Upper lobe of right lung (tissue), 1 donor: ENCODE data around the gene KATNB1. TPM values are rescaled to one million over a fixed set of nuclear protein-coding genes. Genes with fewer than 3 reads are reported as not detected.
"Not testable (repeated sequence)": the region's sequence is repeated elsewhere in the genome, so short reads cannot be mapped to it uniquely, and the experiment has no call there.

Source experiments
- ATAC-seq: fragments of 200-7000 bp; cut with Tn5 transposase; one replicate; pipeline ENCODE4 v1.9.1; 2020; ENCODE audit warnings: mild to moderate bottlenecking, moderate library complexity
- DNase-seq: peaks from one replicate; pipeline ENCODE4 v3.0.0-alpha.2; 2020
- H3K27ac ChIP-seq: fragments of 200-600 bp; one replicate; pipeline ENCODE4 v1.8.0; 2022
- H3K27me3 ChIP-seq: fragments of 200-600 bp; one replicate; pipeline ENCODE4 v1.8.0; 2022; ENCODE audit warnings: mild to moderate bottlenecking
- H3K36me3 ChIP-seq: fragments of 200-600 bp; one replicate; pipeline ENCODE4 v1.8.0; 2022
- H3K4me1 ChIP-seq: fragments of 200-600 bp; one replicate; pipeline ENCODE4 v1.8.0; 2022
- H3K4me3 ChIP-seq: fragments of 200-600 bp; one replicate; pipeline ENCODE4 v1.8.0; 2022; ENCODE audit warnings: mild to moderate bottlenecking
- H3K9me3 ChIP-seq: fragments of 200-600 bp; one replicate; pipeline ENCODE4 v1.8.0; 2022
- CTCF ChIP-seq: fragments of 200-600 bp; IDR thresholded peaks from one replicate; pipeline ENCODE4 v1.8.0; 2022; ENCODE audit warnings: antibody characterized with exemption
- intact Hi-C: fragments of 100-400 bp; cut with DNase I; formaldehyde crosslinking; loops from one replicate; pipeline ENCODE4 v1.11.0; 2022
- total RNA-seq: library from RNA; stranded (reverse); fragmentation: NEBNext Ultra II Directional; extraction: Animal tissue kit (Norgen Biotek cat#: 25700); gene quantifications from one replicate; pipeline ENCODE4 v1.2.1, GENCODE V29; 2021
- donor health status: DM: no; HTN: yes; CAD: no; lungs with severe emphysema.

The KATNB1 gene
- total RNA-seq, 1 donor from 2014 or later: 16.6 TPM

- intact Hi-C loops: no loop called here
- no peak for DNase-seq
- no peak for ATAC-seq
- Histone ChIP-seq H3K27me3 (no peaks in the 10 kb centered on the region), H3K27ac (no peak overlapping the region), H3K36me3 (peaks cover 5% of the 10 kb centered on the region), H3K4me1 (no peaks in the 10 kb centered on the region), H3K9me3 (no peaks in the 10 kb centered on the region), H3K4me3 (no peak overlapping the region)
- TF ChIP-seq CTCF: no peak
Measured at GRCh38 chr16:57744642-57744903, 9.0 kb downstream of the KATNB1 start.

- no peaks in the 10 kb centered on the region for H3K4me1 ChIP-seq
- intact Hi-C loops: no loop called here
- no peak for ATAC-seq
Measured at GRCh38 chr16:57745768-57746167, 10.2 kb downstream of the KATNB1 start.

GRCh38 chr16:57746316-57746715 is 10.7 kb downstream of the KATNB1 start:
- H3K36me3 ChIP-seq, H3K9me3 ChIP-seq, H3K4me1 ChIP-seq, H3K4me3 ChIP-seq, intact Hi-C loops, ATAC-seq, H3K27ac ChIP-seq, H3K27me3 ChIP-seq, DNase-seq: not testable (repeated sequence)

More at GRCh38 chr16:57745768-57746167, 10.2 kb downstream of the KATNB1 start:
- Histone ChIP-seq H3K9me3 (no peaks in the 10 kb centered on the region), H3K4me3 (no peak overlapping the region), H3K27ac (no peak overlapping the region), H3K36me3 (peaks cover 5% of the 10 kb centered on the region), H3K27me3 (no peaks in the 10 kb centered on the region)
- TF ChIP-seq CTCF: no peak
- DNase-seq: no peak

GRCh38 chr16:57747091-57747490 is 11.5 kb downstream of the KATNB1 start:
- no peak for DNase-seq
- ATAC-seq: no peak
- no peak overlapping the region for H3K4me3 ChIP-seq
- H3K36me3 ChIP-seq: peaks cover 12% of the 10 kb centered on the region
- no peaks in the 10 kb centered on the region for H3K27me3 ChIP-seq
- no peak overlapping the region for H3K27ac ChIP-seq
- H3K4me1 ChIP-seq: no peaks in the 10 kb centered on the region
- intact Hi-C loops: no loop called here
- no peak for TF ChIP-seq CTCF
- H3K9me3 ChIP-seq: no peaks in the 10 kb centered on the region

GRCh38 chr16:57747496-57747895 is 11.9 kb downstream of the KATNB1 start:
- TF ChIP-seq CTCF: no peak
- Histone ChIP-seq H3K9me3 (no peaks in the 10 kb centered on the region), H3K4me1 (no peaks in the 10 kb centered on the region), H3K27me3 (no peaks in the 10 kb centered on the region), H3K4me3 (no peak overlapping the region), H3K36me3 (peaks cover 12% of the 10 kb centered on the region), H3K27ac (no peak overlapping the region)
- intact Hi-C loops: no loop called here
- DNase-seq (no peak), ATAC-seq (no peak)

GRCh38 chr16:57747996-57748395 is 12.4 kb downstream of the KATNB1 start:
- Histone ChIP-seq H3K36me3 (peaks cover 12% of the 10 kb centered on the region), H3K9me3 (no peaks in the 10 kb centered on the region), H3K27ac (no peak overlapping the region), H3K4me1 (no peaks in the 10 kb centered on the region), H3K27me3 (no peaks in the 10 kb centered on the region), H3K4me3 (no peak overlapping the region)
- intact Hi-C loops: no loop called here
- DNase-seq (no peak), ATAC-seq (no peak)
- no peak for TF ChIP-seq CTCF
